Activated CD4-positive, alpha-beta memory T cell treated with anti-CD3 and anti-CD28 coated beads for 36 hours (primary cell): Measurements from ENCODE around the gene ING2. TPM values are rescaled to one million over a fixed set of nuclear protein-coding genes. Genes with fewer than 3 reads are reported as not detected.

Experiments
- CTCF ChIA-PET: fragments of 350-600 bp; sonication (Branson Sonifier 250); formaldehyde crosslinking; loops from one replicate; lab custom pipeline; 2021; ENCODE audit warnings: antibody characterized with exemption, inconsistent platforms; lab: Charles Lee
- POLR2A ChIA-PET: fragments of 350-600 bp; sonication (Branson Sonifier 250); formaldehyde crosslinking; loops from one replicate; lab custom pipeline; 2021; ENCODE audit warnings: antibody characterized with exemption; lab: Charles Lee
- DNase-seq: peaks from one replicate; pipeline ENCODE4 v3.0.0-alpha.2; 2020
- H3K27ac Mint-ChIP-seq: one replicate; pipeline ENCODE4 v1.8.0; 2021; ENCODE audit warnings: mixed read lengths
- H3K27me3 Mint-ChIP-seq: one replicate; pipeline ENCODE4 v1.8.0; 2021; ENCODE audit warnings: mixed read lengths
- H3K36me3 Mint-ChIP-seq: one replicate; pipeline ENCODE4 v1.8.0; 2021; ENCODE audit warnings: mixed read lengths
- H3K4me1 Mint-ChIP-seq: one replicate; pipeline ENCODE4 v1.8.0; 2021; ENCODE audit warnings: low read depth, mixed read lengths
- H3K4me3 Mint-ChIP-seq: one replicate; pipeline ENCODE4 v1.8.0; 2021; ENCODE audit warnings: mild to moderate bottlenecking, mixed read lengths
- H3K9me3 Mint-ChIP-seq: one replicate; pipeline ENCODE4 v1.8.0; 2021; ENCODE audit warnings: mixed read lengths
- intact Hi-C: fragments of 100-400 bp; cut with micrococcal nuclease; formaldehyde crosslinking; loops from one replicate; pipeline ENCODE4 v1.15.1; 2023
- total RNA-seq, 2 experiments: library from RNA; stranded (reverse); gene quantifications; one replicate each; pipeline ENCODE4 v1.2.3, GENCODE V29; 2021

Gene ING2
- total RNA-seq, 2 experiments from 2014 or later: 11.9 to 15.3 TPM

- Mint-ChIP-seq H3K4me3 (peak overlapping the region; percentile 93), H3K27ac (peak overlapping the region; percentile 92), H3K9me3 (no peaks in the 10 kb centered on the region), H3K27me3 (no peaks in the 10 kb centered on the region), H3K4me1 (peaks cover 28% of the 10 kb centered on the region), H3K36me3 (no peaks in the 10 kb centered on the region)
- DNase-seq: peak; percentile 60
- intact Hi-C loops: loop anchor here (1.0 to 10.0 kb wide), 12 partner anchors 31 to 1971 kb away; partner anchors contain the start of genes ACSL1, ANKRD37, CASP3 and CCDC110
- CTCF ChIA-PET: interaction anchor here (0.9 to 1.9 kb wide), 7 partner anchors 9 to 99 kb away, joined by 3 to 6 read pairs (median 5); no protein-coding TSS in a partner anchor
- POLR2A ChIA-PET: interaction anchor here (1.0 to 5.8 kb wide), 4 partner anchors 9 to 99 kb away, joined by 3 to 41 read pairs (median 4); partner anchors contain the start of gene CDKN2AIP
Measured at GRCh38 chr4:183503497-183504063, 1.3 kb upstream of the ING2 start.

- Mint-ChIP-seq H3K27me3 (no peaks in the 10 kb centered on the region), H3K4me3 (peak overlapping the region; percentile 93), H3K9me3 (no peaks in the 10 kb centered on the region), H3K36me3 (no peaks in the 10 kb centered on the region), H3K27ac (peak overlapping the region; percentile 92), H3K4me1 (peaks cover 28% of the 10 kb centered on the region)
- intact Hi-C loops: loop anchor here (1.0 to 10.0 kb wide), 12 partner anchors 31 to 1971 kb away; partner anchors contain the start of genes ACSL1, ANKRD37, CASP3 and CCDC110
- POLR2A ChIA-PET: interaction anchor here (1.0 to 5.8 kb wide), 6 partner anchors 10 to 155 kb away, joined by 3 to 41 read pairs (median 4); partner anchors contain the start of genes CDKN2AIP, RWDD4 and TRAPPC11
- CTCF ChIA-PET: interaction anchor here (0.8 to 1.9 kb wide), 7 partner anchors 30 to 99 kb away, joined by 3 to 6 read pairs (median 5); no protein-coding TSS in a partner anchor
- peak; percentile 99 for DNase-seq
Measured at GRCh38 chr4:183504064-183504929, 561 bp upstream of the ING2 start.

- intact Hi-C loops: loop anchor here (2.0 to 10.0 kb wide), 6 partner anchors 33 to 1969 kb away; partner anchors contain the start of genes ACSL1, ANKRD37, CCDC110 and CENPU
- Mint-ChIP-seq H3K4me3 (peak overlapping the region; percentile 91), H3K9me3 (no peaks in the 10 kb centered on the region), H3K27me3 (no peaks in the 10 kb centered on the region), H3K36me3 (peaks cover 8% of the 10 kb centered on the region), H3K27ac (peak overlapping the region; percentile 98), H3K4me1 (peaks cover 26% of the 10 kb centered on the region)
- POLR2A ChIA-PET: interaction anchor here (1.0 to 5.8 kb wide), 3 partner anchors 9 to 153 kb away, joined by 3 to 41 read pairs (median 4); partner anchors contain the start of genes CDKN2AIP, RWDD4 and TRAPPC11
- DNase-seq: peak; percentile 89
- CTCF ChIA-PET: interaction anchor here (1.0 to 1.9 kb wide), 2 partner anchors 59 to 62 kb away, joined by 5 to 6 read pairs; no protein-coding TSS in a partner anchor
Measured at GRCh38 chr4:183505611-183506388, 942 bp downstream of the ING2 start.

- intact Hi-C loops: loop anchor here (10.0 kb wide), 5 partner anchors 218 to 1968 kb away; partner anchors contain the start of genes ACSL1, ANKRD37, CCDC110 and CENPU
- H3K27me3 Mint-ChIP-seq: no peaks in the 10 kb centered on the region
- CTCF ChIA-PET: interaction anchor here (1.0 kb wide), 2 partner anchors 60 to 94 kb away, joined by 3 to 5 read pairs; no protein-coding TSS in a partner anchor
- no peaks in the 10 kb centered on the region for H3K9me3 Mint-ChIP-seq
- DNase-seq: no peak
- H3K27ac Mint-ChIP-seq: peak overlapping the region; percentile 98
- peaks cover 11% of the 10 kb centered on the region for H3K36me3 Mint-ChIP-seq
- POLR2A ChIA-PET: interaction anchor here (5.8 kb wide), 1 partner anchor 61 kb away, joined by 41 read pairs; the partner anchor contains the start of gene CDKN2AIP
- peak overlapping the region; percentile 91 for H3K4me3 Mint-ChIP-seq
- peaks cover 26% of the 10 kb centered on the region for H3K4me1 Mint-ChIP-seq
Measured at GRCh38 chr4:183506389-183506735, 1.5 kb downstream of the ING2 start.

GRCh38 chr4:183507925-183508696 lies 3.3 kb downstream of the ING2 start:
- ChIA-PET POLR2A (no interaction called here), CTCF (interaction anchor here (0.8 kb wide), 1 partner anchor 38 kb away, joined by 3 read pairs; no protein-coding TSS in a partner anchor)
- Mint-ChIP-seq H3K4me3 (no peak overlapping the region), H3K9me3 (no peaks in the 10 kb centered on the region), H3K36me3 (peaks cover 21% of the 10 kb centered on the region), H3K4me1 (peaks cover 17% of the 10 kb centered on the region), H3K27me3 (no peaks in the 10 kb centered on the region), H3K27ac (no peak overlapping the region)
- DNase-seq: no peak
- intact Hi-C loops: loop anchor here (10.0 kb wide), 5 partner anchors 217 to 1967 kb away; partner anchors contain the start of genes ACSL1, ANKRD37, CCDC110 and CENPU

GRCh38 chr4:183508697-183509335 lies 4.0 kb downstream of the ING2 start:
- POLR2A ChIA-PET: no interaction called here
- intact Hi-C loops: loop anchor here (10.0 kb wide), 5 partner anchors 216 to 1966 kb away; partner anchors contain the start of genes ACSL1, ANKRD37, CCDC110 and CENPU
- peaks cover 21% of the 10 kb centered on the region for H3K36me3 Mint-ChIP-seq
- no peak for DNase-seq
- CTCF ChIA-PET: interaction anchor here (0.8 kb wide), 1 partner anchor 39 kb away, joined by 3 read pairs; no protein-coding TSS in a partner anchor
- H3K27me3 Mint-ChIP-seq: no peaks in the 10 kb centered on the region
- no peak overlapping the region for H3K27ac Mint-ChIP-seq
- H3K4me1 Mint-ChIP-seq: peaks cover 10% of the 10 kb centered on the region
- H3K9me3 Mint-ChIP-seq: no peaks in the 10 kb centered on the region
- no peak overlapping the region for H3K4me3 Mint-ChIP-seq

GRCh38 chr4:183515411-183515810 lies 10.6 kb downstream of the ING2 start:
- POLR2A ChIA-PET: interaction anchor here (1.0 kb wide), 1 partner anchor 11 kb away, joined by 4 read pairs; the partner anchor contains the start of gene ING2
- H3K9me3 Mint-ChIP-seq: no peaks in the 10 kb centered on the region
- no peaks in the 10 kb centered on the region for H3K4me1 Mint-ChIP-seq
- no peaks in the 10 kb centered on the region for H3K27me3 Mint-ChIP-seq
- no peak overlapping the region for H3K27ac Mint-ChIP-seq
- H3K4me3 Mint-ChIP-seq: no peak overlapping the region
- no peak for DNase-seq
- peaks cover 17% of the 10 kb centered on the region for H3K36me3 Mint-ChIP-seq
- CTCF ChIA-PET: no interaction called here
- intact Hi-C loops: no loop called here

GRCh38 chr4:183517194-183517593 lies 12.3 kb downstream of the ING2 start:
- Mint-ChIP-seq H3K27ac (no peak overlapping the region), H3K9me3 (no peaks in the 10 kb centered on the region), H3K27me3 (no peaks in the 10 kb centered on the region)

GRCh38 chr4:183517781-183518180 lies 12.9 kb downstream of the ING2 start:
- intact Hi-C loops: no loop called here
- Mint-ChIP-seq H3K9me3 (no peaks in the 10 kb centered on the region), H3K27ac (no peak overlapping the region), H3K4me3 (no peak overlapping the region), H3K27me3 (peaks cover 2% of the 10 kb centered on the region), H3K36me3 (no peaks in the 10 kb centered on the region), H3K4me1 (no peaks in the 10 kb centered on the region)
- no peak for DNase-seq
- POLR2A ChIA-PET: no interaction called here
- CTCF ChIA-PET: no interaction called here

More at GRCh38 chr4:183517194-183517593, 12.3 kb downstream of the ING2 start:
- intact Hi-C loops: no loop called here
- Mint-ChIP-seq H3K4me3 (no peak overlapping the region), H3K4me1 (no peaks in the 10 kb centered on the region), H3K36me3 (peaks cover 1% of the 10 kb centered on the region)
- POLR2A ChIA-PET: no interaction called here
- DNase-seq: no peak
- CTCF ChIA-PET: no interaction called here

- intact Hi-C loops: no loop called here
- H3K4me1 Mint-ChIP-seq: no peaks in the 10 kb centered on the region
- CTCF ChIA-PET: no interaction called here
- no peaks in the 10 kb centered on the region for H3K9me3 Mint-ChIP-seq
- H3K27me3 Mint-ChIP-seq: peaks cover 2% of the 10 kb centered on the region
- H3K4me3 Mint-ChIP-seq: no peak overlapping the region
- H3K36me3 Mint-ChIP-seq: no peaks in the 10 kb centered on the region
- no peak for DNase-seq
- POLR2A ChIA-PET: no interaction called here
- H3K27ac Mint-ChIP-seq: peak overlapping the region; percentile 50
Measured at GRCh38 chr4:183522821-183523220, 18.0 kb downstream of the ING2 start.
